HEK293 (cell line): ENCODE results near the gene CNR1.

Source experiments
- ZNF274 ChIP-seq, 2 experiments: fragments of 200-500 bp in 1 of 2; fragments of 450-650 bp in 1 of 2; sonication (Bioruptor generic) in 1 of 2; formaldehyde crosslinking in 1 of 2; IDR thresholded peaks; 2 replicates each; pipeline versions ENCODE4 v1.5.1 to v1.6.1; 2014 to 2016; ENCODE audit warnings: borderline replicate concordance in 1 of 2, inconsistent platforms in 1 of 2, low read length in 1 of 2, missing biosample characterization in 1 of 2, missing genetic modification characterization in 1 of 2
- TF ChIP-seq, protein P1 (sequence below): fragments of 450-650 bp; formaldehyde crosslinking; IDR thresholded peaks from 2 replicates; pipeline ENCODE4 v1.5.1; 2016; ENCODE audit warnings: missing biosample characterization, missing genetic modification characterization

- TF ChIP-seq ZNF274 (IDR thresholded peaks at IDR 0.05; ENCODE audit: low read length) (no peak), ZNF274 (tag by site-specific recombination; IDR thresholded peaks at IDR 0.05; ENCODE audit: borderline replicate concordance) (no peak)
- TF ChIP-seq, protein P1, sequence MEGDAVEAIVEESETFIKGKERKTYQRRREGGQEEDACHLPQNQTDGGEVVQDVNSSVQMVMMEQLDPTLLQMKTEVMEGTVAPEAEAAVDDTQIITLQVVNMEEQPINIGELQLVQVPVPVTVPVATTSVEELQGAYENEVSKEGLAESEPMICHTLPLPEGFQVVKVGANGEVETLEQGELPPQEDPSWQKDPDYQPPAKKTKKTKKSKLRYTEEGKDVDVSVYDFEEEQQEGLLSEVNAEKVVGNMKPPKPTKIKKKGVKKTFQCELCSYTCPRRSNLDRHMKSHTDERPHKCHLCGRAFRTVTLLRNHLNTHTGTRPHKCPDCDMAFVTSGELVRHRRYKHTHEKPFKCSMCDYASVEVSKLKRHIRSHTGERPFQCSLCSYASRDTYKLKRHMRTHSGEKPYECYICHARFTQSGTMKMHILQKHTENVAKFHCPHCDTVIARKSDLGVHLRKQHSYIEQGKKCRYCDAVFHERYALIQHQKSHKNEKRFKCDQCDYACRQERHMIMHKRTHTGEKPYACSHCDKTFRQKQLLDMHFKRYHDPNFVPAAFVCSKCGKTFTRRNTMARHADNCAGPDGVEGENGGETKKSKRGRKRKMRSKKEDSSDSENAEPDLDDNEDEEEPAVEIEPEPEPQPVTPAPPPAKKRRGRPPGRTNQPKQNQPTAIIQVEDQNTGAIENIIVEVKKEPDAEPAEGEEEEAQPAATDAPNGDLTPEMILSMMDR: no peak
Observed at GRCh38 chr6:88124925-88125557, 41.1 kb downstream of the CNR1 start.
